NCI-H774 (cell line): ENCODE results near the gene CRYBB3.

Source experiments
- DNase-seq: peaks from one replicate; lab custom pipeline; 2025; lab: John Stamatoyannopoulos, UW

The CRYBB3 gene

GRCh38 chr22:25199731-25200520, at the start of gene CRYBB3:
TSS of gene CRYBB3 (plus strand) at chr22:25199858. CDS start at chr22:25201397, 1,539 bp downstream.
- no peak for DNase-seq

GRCh38 chr22:25153961-25154666, 45.5 kb upstream of the CRYBB3 start:
- DNase-seq: no peak

DNA sequence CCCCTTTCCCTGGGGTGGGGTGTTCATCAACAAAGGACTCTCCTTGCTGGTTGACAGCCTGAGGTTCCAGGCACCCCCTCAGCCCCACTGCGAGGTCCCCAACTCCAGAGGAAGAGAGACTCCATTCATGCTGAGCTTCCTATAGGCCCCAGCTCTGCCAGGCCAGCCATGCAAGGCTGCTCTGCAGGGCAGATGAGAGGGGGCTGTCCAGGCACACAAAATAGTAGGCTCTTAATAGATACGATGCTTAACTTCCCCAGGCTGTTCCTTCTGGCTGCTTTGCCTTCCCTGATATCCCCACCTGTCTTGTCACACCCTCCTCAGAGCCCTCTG, 45.0 kb upstream of the CRYBB3 start:
- no peak for DNase-seq

GRCh38 chr22:25156736-25157135, 42.9 kb upstream of the CRYBB3 start:
- DNase-seq: no peak

DNA sequence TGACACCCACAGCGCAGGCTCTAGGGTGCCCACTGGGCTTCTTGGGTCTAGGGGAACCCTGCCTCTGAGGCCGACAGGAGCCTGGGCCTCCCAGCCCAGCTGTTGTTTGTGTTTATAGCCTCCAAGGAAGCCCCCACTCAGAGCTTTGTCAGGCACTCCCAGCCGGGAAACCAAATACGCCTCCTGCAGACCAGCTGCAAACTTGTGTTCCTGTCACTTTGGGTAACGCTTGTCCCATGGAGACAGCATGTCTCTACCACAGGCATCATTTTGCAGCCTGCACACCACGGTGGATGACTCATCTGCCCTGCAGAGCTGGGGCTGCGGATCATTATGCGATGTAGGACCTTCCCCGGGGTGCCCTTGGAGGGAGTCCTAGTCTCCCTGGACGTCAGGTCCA, 40.6 kb upstream of the CRYBB3 start:
- no peak for DNase-seq

GRCh38 chr22:25160120-25160996, 39.3 kb upstream of the CRYBB3 start:
- no peak for DNase-seq

DNA sequence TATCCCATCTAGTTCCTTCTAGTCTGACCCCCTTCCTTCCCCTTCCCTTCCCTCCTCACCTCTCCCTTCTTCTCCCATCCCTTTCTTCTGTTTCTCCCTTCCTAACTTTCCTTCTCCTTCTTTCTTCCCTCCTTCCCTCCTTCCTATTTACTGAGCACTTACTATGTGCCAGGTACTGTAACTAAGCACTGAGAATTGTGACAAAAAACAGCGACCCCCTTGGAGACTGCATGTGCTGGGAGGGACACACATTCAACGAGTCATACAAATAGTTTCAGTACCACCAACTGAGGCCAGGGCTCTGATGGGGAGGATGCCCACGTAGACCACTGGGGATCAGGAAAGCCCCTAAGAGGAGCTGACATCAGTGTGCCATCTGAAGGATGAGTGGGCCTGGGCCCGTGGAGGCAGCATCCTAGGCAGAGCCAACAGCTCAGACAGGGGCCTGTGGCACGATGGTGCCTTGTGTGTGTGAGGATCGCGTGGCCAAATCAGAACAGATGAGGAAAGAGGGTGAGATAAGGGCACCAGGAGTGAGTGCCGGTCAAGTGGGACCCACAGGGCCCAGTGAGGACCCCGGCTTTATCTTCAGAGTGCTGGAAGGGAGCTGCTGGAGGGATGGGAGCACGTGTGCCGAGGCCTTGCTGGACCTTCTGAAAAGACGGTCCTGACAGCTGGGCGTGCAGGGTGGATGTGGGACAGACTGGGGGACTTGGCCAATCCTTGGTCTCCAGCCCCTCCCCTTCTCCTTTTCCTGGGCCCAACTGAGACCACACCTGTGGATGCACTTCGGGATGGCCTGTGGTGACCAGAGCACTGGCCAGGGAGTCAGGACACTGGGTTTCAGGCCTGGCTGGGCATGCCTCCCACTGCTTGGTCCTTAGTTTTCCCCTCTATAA, 38.4 kb upstream of the CRYBB3 start:
- no peak for DNase-seq

- no peak for DNase-seq
Measured at GRCh38 chr22:25161916-25162530, 37.6 kb upstream of the CRYBB3 start.

DNA sequence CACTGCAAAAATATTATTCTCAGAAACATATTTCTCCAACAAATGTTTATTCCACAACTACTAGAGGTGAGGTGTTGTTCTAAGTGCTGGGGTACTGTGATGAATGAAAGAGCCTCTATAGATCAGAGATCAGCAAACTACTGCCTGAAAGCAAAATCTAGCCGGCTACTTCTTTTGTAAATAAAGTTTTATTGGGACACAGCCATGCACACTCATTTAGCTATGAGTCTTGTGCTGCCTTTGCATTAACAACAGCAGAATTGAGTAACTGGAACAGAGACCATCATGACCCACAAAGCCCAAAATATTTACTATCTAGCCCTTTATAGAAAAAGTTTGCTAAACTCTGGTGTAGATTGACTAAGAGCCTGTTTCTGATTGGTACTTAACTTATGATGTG, 37.1 kb upstream of the CRYBB3 start:
- no peak for DNase-seq

GRCh38 chr22:25165785-25166184, 33.9 kb upstream of the CRYBB3 start:
- no peak for DNase-seq

DNA sequence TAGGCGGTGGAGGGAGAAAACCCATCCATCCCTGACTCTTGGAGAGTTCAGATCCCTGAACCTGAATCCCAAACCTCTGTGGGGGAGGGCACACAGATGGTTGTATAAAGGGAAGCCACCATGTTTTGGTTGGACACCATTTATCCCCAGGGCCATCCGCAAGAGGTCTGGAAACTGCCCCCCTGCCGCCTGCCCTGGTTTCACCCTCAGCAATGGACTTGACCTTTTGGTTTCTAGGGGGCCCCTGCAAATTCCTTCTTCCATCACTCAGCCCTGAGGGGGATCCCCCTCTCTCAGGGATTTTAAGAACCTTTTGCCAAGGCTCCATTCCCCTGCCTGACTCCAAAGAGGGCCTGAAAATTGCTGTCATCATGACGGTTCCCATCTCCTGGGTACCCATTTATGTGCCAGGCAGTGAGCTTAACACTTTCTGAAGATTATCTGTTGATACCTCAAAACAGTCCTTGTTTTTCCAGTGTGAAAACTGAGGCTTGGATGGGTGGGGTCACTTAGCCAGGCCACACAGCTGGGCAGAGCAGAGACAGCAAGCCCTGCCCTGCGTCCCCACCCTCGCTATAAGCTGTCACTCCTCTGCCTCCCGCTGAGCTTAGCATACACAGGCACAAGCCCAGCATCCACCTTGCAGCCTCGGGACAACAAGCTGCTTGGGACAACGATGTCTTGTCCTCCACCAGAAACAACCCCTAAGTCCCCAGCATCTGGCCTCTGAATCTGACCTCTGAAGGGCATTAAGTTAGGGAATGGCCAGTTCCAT, 33.2 kb upstream of the CRYBB3 start:
- DNase-seq: no peak

DNA sequence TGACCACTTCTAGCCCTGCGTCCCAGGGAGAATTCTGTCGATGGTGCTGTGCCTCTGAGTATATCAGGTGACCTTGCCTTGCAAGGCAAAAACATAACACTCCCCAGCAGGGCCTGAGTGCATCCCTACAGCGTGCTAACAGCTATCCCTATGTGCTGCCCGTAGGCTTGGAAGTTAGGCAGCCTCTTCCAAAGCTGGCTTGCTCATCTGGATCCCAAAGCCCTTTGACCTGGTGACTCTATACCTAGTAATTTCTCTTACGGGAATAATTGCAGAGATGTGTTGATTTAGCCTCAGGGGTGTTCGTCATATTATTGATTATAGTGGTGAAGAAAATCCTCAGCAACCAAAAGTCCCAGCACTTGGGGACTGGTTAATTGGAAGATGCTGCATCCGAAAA, 32.6 kb upstream of the CRYBB3 start:
- DNase-seq: no peak

DNA sequence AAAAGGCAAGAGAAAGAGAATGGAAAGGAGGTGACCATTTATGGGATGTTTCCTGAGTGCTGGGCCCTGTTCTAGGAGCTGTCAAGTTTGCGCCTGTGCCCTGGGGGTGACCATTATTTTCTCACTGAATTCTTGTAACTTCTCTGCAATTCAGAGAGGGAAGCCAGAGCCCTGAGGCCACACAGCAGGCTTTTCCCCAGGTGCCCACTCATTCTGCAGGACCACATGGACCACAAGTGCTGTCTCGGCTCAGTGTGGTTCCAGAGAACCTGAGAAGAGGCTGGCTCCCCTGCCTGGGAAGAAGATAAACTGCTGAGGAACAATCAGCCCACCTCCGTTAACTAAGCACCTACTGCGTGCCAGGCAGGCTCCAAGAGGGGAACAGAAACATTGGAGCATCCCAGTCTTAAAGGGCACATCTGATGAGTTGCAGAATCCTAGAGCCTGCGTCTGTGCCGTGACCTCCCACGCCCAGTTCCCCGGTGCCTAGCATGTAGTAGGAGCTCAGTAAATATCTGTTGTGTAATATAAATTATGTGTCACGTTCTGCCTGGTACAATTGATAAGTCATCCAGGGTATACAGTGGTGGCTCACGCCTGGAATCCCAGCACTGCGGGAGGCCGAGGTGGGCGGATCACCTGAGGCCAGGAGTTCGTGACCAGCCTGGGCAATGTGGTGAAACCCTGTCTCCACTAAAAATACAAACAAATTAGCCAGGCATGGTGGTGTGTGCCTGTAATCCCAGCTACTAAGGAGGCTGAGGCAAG, 31.6 kb upstream of the CRYBB3 start:
- DNase-seq: no peak

GRCh38 chr22:25169278-25170031, 30.2 kb upstream of the CRYBB3 start:
- no peak for DNase-seq

- DNase-seq: no peak
Measured at GRCh38 chr22:25170426-25170980, 29.2 kb upstream of the CRYBB3 start.

DNA sequence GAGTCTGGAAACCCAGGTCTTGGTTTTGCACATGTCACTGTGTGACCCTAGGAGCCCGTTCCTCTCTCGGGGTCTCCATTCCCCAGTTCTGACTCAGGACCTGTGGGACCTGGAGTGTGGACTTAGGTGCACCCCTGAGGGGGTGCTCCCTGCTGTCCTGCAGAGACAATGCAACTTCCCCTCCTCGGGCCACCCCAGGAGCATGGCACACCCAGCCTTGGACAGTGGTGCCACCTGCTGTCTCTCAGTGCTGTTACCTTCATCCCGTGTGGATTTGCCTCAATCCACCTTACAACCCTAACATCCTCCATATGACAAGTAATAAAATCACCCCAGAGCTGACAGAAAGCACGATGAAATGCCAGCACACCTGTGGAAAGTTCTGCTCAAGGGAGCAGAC, 27.5 kb upstream of the CRYBB3 start:
- no peak for DNase-seq

DNA sequence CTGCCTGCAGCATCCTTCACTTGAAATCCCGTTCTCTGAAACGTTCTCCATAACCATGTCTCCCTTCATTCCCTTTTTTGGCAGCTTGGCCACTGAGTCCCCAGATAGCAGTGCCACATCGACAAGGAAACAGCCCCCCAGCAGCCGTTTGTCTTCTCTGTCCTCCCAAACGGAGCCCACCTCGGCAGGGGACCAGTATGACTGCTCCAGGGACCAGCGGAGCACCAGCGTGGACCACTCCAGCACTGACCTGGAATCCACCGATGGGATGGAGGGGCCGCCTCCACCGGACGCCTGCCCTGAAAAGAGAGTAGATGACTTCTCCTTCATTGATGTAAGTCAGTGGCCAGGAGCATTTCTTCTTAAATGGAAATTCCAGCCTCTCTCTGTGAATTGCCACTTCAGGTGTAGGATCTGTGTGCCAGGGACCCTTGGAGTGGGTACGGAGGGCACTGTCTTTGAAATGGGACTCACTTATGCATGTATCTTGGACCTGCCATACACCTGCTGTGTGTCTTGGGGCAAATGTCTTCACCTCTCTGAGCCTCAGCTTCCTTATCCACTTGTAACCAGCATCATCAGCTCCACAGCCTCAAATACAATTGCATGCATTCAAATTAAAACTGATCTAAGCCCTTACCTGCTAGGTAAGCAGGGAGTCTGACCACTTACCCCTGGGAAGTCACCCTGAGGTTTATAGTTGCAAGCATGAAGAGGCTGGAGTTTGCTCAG, 25.3 kb upstream of the CRYBB3 start:
- DNase-seq: no peak

DNA sequence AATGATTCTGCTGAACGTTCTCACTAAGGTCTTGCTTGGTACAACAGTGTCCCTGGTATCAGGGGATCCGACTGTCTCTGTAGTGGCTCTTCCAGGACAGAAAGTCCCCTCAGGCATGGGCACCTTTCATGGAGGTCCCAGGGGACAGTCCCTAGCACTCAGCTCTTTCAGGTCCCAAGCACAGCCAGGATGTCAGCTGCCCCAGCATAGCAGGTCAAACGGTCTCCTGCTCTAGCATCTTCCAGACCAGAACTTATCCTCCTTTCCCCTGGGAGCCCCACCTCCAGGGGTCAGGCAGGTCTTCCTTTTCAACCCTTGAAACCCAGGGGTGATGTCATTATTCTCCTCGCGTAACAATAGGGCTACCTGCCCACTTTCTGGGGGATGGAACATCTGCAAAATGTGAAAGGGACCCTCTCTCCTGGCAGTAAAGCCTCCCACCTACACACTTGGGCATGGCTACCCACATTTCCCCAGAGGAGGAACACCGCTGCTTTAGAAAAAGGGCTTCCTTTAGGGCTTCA, 24.7 kb upstream of the CRYBB3 start:
- DNase-seq: no peak
